M059J (cell line): Measurements from ENCODE around the gene PBX3. TPM values are rescaled to one million over a fixed set of nuclear protein-coding genes. Genes with fewer than 3 reads are reported as not detected.

ENCODE experiments used
- DNase-seq: peaks from one replicate; pipeline ENCODE4 v3.0.0-alpha.2; 2012; ENCODE audit warnings: low read depth
- total RNA-seq: library from RNA; depleted of rRNA; stranded (reverse); fragments of >200 nt; shearing (Covaris generic); gene quantifications from 2 replicates; pipeline ENCODE4 v1.2.3, GENCODE V29; 2014; rRNA removed

PBX3 gene
- total RNA-seq, 1 experiment from 2014 or later = 71.5 TPM

DNA sequence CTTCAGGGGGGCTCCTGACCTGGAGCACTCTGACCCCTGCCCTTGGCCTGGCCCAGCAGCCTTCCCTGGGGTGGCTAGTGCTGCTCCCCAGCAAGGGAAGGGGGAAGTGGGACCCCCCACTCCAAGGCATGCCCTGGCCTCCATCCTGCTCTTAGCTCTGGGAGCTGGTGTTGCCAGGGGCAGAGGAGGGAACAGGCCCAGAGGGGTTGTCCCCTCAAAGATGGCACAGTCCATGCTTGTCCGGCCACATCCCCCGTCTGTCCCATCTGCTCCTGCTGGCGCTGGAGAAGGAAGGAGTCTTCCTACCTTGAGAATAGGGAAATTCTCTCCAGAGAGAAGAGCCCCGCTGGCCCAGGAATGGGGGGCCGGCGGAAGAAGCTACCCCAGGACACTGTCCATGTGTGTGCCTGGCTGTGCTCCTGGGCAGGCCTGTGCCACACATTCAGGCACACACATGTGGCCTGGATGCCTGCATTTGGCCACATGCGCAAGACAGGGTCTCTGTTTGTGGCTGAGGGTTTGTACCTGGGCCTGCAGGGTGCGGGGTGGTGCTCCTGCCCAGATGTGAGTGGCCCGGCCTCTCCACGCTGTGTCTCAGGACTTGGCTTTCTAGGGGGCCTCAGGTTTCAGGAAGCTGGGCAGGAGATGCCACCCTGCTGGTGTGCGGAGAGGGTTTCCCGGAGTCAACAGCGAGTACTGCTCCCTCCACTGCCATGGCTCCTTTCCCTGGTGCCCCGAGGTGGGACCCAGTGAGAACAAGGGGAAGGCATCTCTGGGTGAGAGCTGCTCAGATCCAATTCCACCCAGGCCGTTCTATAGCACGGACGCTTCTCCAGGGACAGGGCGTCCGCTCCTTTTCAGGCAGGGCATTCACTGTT is 247.1 kb downstream of the PBX3 start:
- no peak for DNase-seq

DNA sequence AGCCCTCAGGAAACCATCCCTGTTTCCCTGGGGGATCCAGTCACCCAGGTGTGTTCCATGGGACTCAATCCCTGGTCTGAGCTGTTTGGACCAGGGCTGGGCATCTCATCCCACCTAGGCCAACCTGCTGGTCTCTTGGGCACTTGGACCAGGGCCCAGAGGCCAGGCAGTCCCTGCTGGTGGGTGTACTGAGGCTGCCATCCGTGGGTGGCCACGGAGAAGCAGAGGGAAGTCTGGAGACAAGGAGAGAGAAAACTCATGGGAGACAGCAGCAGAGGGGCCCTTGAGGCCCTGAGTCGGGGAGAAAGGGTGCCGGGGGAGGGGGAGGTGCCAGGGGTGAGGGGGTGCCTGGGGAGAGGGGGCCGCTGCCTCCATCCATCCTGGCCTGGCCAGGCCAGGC is 247.8 kb downstream of the PBX3 start:
- no peak for DNase-seq

DNA sequence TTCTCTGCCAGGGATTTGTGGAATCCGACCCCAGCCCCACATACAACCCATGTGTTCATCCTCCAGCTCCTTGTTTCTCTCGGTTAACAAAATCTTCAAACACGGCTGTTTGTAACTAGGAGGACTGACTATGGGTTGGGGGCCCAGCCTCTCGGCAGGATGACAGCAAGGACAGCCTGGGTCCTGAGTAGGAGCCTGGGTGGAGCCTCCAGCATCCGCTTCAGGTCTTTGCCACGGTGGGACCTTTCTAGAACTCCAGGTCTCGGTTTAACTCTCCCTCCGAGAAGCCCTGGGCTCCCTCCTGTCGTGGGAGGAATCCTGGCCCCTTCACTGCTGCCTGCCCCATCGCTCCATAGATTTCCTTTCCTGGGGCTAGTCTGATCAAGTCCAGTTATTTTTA is 248.5 kb downstream of the PBX3 start:
- no peak for DNase-seq

DNA sequence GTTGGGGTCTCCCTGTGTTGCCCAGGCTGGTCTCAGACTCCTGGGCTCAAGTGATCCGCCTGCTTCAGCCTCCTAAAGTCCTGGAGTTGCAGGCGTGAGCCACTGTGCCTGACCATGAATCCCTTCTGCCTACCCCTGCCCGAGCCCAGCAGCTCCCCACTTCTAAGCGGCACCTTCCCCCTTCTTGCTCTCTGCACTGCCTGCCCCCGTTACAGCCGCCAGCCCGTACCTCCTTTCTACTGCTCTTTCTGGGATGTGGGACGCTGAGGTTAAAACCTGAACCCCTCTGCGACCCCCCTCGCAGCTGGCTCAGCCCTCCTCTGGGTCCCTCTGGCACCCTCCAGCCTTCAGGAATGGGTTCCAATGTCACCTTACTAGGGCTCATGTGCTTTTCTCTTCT is 249.6 kb downstream of the PBX3 start:
- DNase-seq = no peak

DNA sequence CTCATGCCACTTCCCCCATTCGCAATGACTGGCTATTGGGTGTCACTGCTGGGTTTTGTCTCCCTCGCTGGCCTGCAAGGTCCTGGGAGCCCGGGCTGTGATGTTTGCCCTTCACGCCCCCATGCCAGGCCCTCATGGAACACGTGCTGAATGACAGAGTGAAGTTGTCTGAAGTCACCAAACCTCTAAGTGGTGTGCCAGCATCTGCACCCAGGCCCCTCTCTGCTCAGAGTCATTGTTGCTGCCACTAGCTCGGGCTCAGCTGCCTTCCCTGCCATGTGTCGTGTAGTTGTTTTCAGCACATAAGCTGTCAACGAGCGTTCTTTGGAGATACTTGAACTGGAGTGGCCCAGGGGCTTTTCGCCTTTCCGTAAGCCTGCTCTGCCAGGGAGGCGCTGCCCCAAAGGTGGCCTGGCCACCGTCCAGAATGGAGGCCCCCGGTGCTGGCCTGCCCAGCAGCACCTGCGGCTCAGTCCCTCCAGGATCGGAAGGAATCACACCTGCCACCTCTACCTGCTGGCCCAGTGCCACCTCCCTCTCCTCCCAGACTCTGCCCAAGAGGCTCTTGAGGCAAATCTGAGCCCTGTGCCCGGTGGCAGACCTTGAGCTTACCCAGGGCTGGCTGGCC is 250.1 kb downstream of the PBX3 start:
- no peak for DNase-seq

DNA sequence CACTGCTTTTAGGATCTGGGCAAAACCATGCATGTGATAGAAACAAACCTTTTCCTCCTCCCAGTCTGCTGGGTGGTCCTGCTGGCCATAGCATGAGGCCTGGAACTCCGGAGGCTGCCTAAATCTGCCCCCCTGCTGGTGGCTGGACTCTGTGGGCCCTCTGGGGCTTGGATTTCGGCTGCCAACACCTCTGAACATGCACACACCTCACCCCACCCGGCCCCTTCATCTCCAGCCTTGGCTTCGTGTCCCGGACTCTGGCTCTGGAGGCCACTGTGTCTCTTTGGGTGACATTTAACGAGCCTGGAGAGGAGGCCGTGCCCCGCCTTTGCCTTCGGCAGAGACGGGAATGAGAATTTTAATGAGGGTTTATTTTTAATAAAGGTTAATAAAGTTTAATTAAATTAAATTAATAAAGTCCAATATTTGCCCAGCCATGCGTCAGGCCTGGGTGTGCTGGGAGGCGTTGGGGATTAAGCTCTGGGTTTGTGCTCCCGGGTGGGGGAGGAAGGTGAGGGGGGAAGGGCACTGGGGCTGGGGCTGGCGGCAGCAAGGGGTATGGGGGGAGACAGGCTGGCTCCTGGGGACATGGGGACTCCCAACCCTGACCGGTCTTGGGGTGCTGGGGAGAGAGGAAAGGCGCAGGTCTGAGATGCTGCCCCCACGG is 251.8 kb downstream of the PBX3 start:
- no peak for DNase-seq

DNA sequence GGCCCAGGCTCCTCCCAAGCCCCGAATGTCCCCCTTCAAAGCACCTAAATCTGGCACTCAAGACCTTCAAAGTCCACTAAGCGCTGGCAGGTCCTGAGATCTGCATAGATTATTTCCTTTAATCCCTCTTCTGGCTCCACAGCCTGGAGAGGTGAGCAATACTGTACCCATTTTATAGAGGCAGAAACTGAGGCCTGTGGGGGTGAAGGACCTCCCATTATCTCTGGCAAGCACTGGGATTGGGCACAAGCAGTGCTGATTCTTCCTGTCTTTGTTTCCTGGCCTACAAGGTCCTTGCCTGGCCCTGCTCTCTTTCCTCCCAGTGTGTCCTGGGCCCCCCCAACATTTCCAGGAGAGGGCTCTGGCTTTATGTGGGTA is 252.3 kb downstream of the PBX3 start:
- DNase-seq = no peak

DNA sequence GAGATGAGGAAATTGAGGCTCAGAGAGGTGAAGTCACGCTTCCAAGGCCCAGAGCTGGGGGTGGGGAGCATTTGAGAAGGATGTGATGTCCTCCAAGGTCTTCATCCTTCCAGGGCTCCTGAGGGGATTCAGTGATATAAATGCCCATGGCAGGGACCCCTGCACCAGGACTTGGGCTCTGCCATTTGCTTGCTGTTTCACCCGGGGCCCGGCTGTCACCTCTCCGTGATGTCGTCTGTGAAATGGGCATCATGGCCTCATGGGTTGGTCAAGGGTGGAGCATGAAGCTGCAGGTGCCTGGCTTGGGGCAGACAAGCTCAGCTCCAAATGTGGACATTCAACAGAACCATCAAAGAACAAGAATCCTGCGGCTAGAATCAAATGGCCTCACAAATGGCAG is 253.1 kb downstream of the PBX3 start:
- no peak for DNase-seq

DNA sequence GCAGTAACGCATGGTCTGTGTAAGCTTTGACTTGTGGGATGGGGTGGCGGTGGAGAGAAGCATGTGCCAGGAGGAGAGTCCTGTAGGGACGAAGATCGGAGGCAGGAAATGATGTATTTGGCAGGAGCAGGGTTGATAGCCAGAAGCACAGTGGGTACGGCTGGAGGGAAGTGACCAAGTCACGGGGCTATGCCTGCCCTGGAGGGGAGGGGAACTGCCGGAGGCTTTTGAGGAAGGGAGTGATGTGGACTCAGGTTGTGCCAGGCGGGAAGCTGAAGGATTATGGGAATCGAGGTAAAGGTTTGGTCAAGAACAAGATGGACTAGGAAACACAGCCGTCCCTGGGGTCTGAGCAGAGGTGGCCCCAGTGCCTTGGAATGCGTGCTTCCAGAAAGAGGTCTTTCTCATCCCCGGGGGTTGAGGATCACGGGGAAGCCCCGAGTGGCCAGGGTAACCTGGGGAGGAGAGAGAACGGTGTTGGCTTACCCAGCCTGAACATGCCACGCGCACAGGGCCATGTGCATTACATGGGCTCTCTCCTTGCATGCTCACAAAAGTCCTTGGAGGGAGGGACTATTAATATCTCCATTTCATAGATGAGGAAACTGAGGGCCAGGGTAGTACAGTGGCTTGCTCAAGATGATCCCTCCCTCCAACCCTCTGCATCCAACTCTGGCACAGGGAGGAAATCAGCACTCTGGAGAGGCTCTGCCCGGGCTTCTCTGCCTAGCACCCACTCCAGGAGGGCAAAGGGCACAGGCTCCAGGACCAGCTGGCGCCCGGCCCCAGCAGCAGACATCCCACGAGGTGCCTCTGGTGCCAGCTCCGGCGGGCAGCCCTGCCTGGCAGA is 253.8 kb downstream of the PBX3 start:
- DNase-seq = no peak

DNA sequence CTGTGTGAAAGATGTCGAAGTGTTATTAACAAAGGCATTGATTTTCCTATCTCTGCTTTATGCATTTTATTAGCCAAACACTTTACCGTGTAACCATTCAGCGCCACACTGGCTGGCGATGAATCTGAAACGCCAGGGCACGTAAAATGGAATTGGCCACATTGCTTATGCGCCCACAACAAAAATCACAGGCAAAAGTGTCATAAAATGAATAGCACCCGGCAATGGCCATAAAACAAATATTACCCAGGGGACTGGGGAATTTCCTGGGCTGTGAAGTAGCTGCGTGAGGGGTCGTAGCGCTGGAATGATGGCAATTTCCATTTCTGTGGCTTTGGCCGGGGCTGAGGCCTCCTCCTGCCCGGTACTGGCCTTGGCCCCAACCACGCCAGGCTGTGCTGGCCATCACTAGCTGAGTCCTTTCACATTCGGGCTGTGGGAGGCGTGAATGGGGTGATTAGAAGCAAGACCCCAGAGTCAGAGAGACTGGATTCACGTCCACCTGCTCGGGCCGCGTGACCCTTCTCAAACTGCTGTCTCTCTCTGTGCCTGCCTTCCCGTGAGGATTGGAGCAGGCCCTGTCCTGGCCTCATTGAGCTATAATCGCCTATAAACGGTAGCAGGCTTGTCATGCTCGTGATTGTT is 254.5 kb downstream of the PBX3 start:
- no peak for DNase-seq

DNA sequence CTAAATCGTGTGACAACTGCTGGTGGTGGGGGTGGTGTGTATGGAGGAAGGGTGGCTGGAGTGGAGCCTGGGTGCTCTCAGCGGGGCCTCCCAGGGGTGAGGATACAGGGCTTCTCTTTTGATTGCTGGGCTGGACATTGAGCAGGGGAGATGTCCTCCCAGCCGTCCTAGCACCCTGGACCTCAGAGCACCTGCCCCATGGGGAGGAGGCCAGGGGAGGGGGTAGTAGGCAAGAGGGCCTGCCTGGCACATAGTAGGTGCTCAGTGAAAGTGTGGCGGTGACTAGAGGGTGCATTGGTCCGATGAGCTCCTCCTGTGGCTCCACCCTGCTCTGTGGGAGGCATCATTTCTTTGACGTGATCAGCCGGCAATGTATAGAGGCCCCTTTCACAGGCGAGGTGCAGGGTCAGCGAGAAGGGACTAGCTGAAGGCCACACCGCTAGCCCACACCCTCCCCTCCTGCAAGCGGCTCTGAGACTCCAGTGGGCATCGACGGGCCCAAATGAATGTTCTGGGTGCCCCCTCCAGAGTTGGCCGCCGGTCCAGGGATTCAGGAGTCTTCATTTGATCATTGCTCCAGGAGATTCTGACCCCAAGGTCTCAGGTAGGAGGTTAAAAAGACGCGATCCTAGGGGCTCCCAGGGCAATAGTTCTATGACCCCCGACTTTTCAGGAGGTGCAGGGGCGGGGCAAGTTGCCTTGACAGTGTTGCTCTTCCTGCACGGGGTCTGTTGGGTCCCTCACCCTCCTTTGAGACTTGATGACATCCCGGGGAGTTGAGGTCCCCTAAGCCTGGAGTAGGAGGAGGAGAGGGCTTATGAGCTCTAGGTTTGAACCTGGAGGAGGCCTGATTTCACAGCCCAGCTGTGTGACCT is 255.5 kb downstream of the PBX3 start:
- DNase-seq = no peak

DNA sequence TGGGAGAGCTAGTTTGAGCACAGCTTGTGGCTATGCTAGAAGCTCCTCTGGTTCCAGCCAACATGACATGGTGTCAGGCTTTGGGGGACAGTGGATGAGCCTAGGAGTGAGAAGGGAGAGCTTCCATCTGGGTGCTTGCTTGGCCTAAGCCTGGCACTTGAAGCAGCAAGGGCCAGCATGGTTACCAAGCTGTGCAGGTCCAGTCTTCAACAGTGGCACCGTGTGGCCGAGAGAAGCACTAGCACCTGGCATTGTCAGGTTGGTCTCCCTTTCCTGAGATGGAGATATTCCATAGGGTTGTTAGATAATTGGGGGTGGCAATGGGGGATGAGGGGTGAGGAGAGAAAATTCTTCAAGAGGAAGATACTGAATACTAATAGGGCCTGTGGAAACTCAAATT is 261.9 kb downstream of the PBX3 start:
- DNase-seq = no peak

DNA sequence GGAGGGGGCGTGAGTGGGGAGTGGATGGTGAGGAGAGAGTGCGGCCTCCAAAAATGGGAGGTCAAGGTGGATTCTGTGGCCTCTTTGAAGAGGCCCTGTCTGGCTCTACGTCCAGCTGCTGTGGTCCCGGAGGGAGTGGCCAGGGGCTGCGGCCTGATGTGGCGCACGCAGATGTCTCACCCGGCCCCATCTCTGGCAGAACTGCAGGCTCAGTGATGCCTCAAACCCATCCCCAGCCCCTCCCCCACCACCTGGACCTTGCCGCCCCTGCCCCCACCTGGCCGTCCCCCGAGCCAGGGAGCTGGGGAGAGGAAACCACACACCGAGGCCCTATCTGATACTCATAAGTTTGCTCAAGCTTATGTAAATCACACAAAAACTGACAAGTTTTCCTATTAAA is 267.6 kb downstream of the PBX3 start:
- DNase-seq = no peak

DNA sequence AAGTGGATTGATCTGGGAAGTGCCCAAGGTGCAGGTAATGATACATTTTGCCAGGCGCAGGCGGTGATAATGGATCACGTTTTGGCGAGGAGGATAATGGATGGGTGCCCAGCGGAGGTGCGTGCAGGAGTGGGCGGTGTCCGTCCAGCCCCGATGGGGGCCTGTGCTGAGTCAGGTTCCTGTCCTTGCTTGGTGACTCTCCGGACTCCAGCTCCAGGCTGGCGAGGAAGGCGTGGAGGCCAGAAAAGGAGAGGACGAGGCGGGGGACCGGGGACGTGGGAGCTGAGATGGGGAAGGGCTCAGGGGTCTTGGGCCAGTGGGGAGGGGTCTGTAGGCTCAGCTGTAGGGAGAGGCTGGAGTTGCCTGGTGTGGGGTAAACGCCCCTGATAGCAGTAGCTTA is 268.3 kb downstream of the PBX3 start:
- DNase-seq = no peak

DNA sequence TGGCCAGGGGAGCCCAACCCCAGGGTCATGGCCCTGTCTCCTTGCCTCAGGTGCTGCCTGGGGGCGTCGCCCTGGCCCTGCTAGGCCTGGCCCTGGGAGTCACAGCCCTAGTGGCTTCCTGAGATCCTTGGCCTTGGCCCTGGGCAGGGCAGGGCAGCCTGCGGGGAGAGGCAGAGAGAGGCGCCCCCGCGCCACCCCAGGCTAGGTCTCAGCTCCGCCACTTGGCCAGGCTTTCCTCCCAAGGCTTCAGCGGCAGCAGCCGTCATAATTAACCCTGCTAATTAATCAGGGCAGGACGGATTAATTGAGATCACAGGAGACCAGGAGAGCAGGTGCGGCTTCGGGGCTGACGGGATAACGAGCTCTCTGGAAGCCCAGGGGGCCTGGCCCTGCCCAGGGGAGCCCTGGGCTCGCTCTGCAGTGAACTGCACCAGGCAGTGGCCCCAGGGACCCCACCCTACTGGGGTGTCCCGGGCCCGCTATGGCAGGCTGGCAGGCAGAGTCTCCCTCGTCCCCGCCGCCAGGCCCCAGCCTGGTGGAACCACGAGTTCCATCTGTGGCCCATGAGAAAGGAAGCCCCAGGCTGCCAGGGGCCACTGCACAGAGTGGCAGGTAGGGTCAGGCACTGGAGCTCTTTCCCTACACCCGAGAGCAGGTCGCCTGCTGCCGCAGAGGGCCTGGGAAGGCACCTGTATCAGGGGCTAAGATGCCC is 269.6 kb downstream of the PBX3 start:
- DNase-seq = no peak

Other genes with a start within 250 kb of the PBX3 start
- gene MAPKAP1, start 40.2 kb upstream of the PBX3 start, total RNA-seq = 80.6 and 107 TPM in 2 replicates